A549 (cell line): ENCODE measurements around the gene NAA20. TPM values are rescaled to one million over a fixed set of nuclear protein-coding genes. Genes with fewer than 3 reads are reported as not detected.

Experiments used
- ATAC-seq, 2 experiments: fragments of 200-7000 bp in 1 of 2; fragments of >200 bp in 1 of 2; cut with Nextera tagmentation in 1 of 2; cut with Tn5 transposase in 1 of 2; 3 replicates each; pipeline versions ENCODE4 v1.8.0 to v1.9.1; 2018 to 2020; ENCODE audit warnings: mild to moderate bottlenecking in 1 of 2, moderate library complexity in 1 of 2
- CTCF ChIA-PET: fragments of 300-600 bp; sonication (Branson Sonifier 250); formaldehyde crosslinking; extraction: SDS; loops from one replicate; lab custom pipeline; 2021; ENCODE audit warnings: antibody characterized with exemption, inconsistent platforms; lab: Yijun Ruan, JAX
- POLR2A ChIA-PET: fragments of 350-600 bp; formaldehyde crosslinking; extraction: SDS; loops from one replicate; lab custom pipeline; 2021; ENCODE audit warnings: antibody characterized with exemption, inconsistent platforms; lab: Yijun Ruan, JAX
- DNase-seq, 2 experiments: peaks; one replicate each; pipeline versions ENCODE4 v3.0.0 to v3.0.0-alpha.2; 2011 to 2016; ENCODE audit warnings: low read depth in 1 of 2, low spot score in 1 of 2
- FAIRE-seq: peaks from 2 replicates; lab custom pipeline; 2011; peaks lifted over from hg19 to GRCh38; lab: Jason Lieb, UNC
- H3K27ac ChIP-seq, 2 experiments: fragments of >200 bp; sonication (Bioruptor Twin); formaldehyde crosslinking; 3 replicates each; pipeline ENCODE4 v1.5.1; 2016 to 2017
- H3K4me1 ChIP-seq: fragments of >200 bp; sonication (Bioruptor Twin); formaldehyde crosslinking; 3 replicates; pipeline ENCODE4 v1.6.1; 2016
- H3K4me2 ChIP-seq: fragments of >200 bp; sonication (Bioruptor Twin); formaldehyde crosslinking; 3 replicates; pipeline ENCODE4 v1.6.1; 2016
- H3K4me3 ChIP-seq: fragments of >200 bp; sonication (Bioruptor Twin); formaldehyde crosslinking; 3 replicates; pipeline ENCODE4 v1.5.1; 2016
- H3K9me3 ChIP-seq: fragments of >200 bp; sonication (Bioruptor Twin); formaldehyde crosslinking; 3 replicates; pipeline ENCODE4 v1.6.1; 2016
- ATOH8 ChIP-seq: fragments of 250-450 bp; sonication (Bioruptor Pico); IDR thresholded peaks from 2 replicates; pipeline ENCODE4 v1.5.0; 2020; ENCODE audit warnings: low read depth, mild to moderate bottlenecking, moderate library complexity
- BHLHE40 ChIP-seq: IDR thresholded peaks from 2 replicates; pipeline ENCODE4 v1.6.1; 2012; ENCODE audit warnings: low read depth, low read length, inconsistent platforms
- CBX2 ChIP-seq: fragments of 200-600 bp; sonication (generic); IDR thresholded peaks from 2 replicates; pipeline ENCODE4 v1.6.1; 2016; ENCODE audit warnings: low read depth, mild to moderate bottlenecking, borderline replicate concordance
- CBX8 ChIP-seq: fragments of 200-600 bp; sonication (generic); IDR thresholded peaks from 2 replicates; pipeline ENCODE4 v1.6.1; 2016
- CHD2 ChIP-seq: fragments of 150-350 bp; IDR thresholded peaks from 2 replicates; pipeline ENCODE4 v1.6.1; 2014; ENCODE audit warnings: low read length; ENCODE audit not compliant: partially characterized antibody
- EHF ChIP-seq: fragments of 250-450 bp; sonication (Bioruptor Pico); IDR thresholded peaks from 2 replicates; pipeline ENCODE4 v1.5.0; 2020; ENCODE audit warnings: mild to moderate bottlenecking
- ELK1 ChIP-seq: fragments of 150-350 bp; IDR thresholded peaks from 2 replicates; pipeline ENCODE4 v1.6.1; 2014; ENCODE audit warnings: low read depth, mild to moderate bottlenecking, low read length
- ESRRA ChIP-seq: fragments of 150-350 bp; IDR thresholded peaks from 2 replicates; pipeline ENCODE4 v1.6.1; 2014; ENCODE audit warnings: mild to moderate bottlenecking, low read length, borderline replicate concordance
- FOXS1 ChIP-seq: fragments of 250-450 bp; sonication (Bioruptor Pico); IDR thresholded peaks from 2 replicates; pipeline ENCODE4 v1.5.0; 2020; ENCODE audit warnings: mild to moderate bottlenecking, moderate library complexity
- HES2 ChIP-seq: fragments of >200 bp; sonication (Bioruptor Twin); formaldehyde crosslinking; IDR thresholded peaks from 2 replicates; pipeline ENCODE4 v1.6.1; 2016
- HMGXB4 ChIP-seq: fragments of 250-450 bp; sonication (Bioruptor Pico); IDR thresholded peaks from 2 replicates; pipeline ENCODE4 v1.5.0; 2021; ENCODE audit warnings: mild to moderate bottlenecking, moderate library complexity, borderline replicate concordance
- HOXB5 ChIP-seq: fragments of 250-450 bp; sonication (Bioruptor Pico); IDR thresholded peaks from 2 replicates; pipeline ENCODE4 v1.5.0; 2020; ENCODE audit warnings: mild to moderate bottlenecking, moderate library complexity
- JUNB ChIP-seq: fragments of >200 bp; sonication (Bioruptor Twin); formaldehyde crosslinking; IDR thresholded peaks from 2 replicates; pipeline ENCODE4 v1.6.1; 2016
- KDM5A ChIP-seq: fragments of 200-600 bp; sonication (generic); IDR thresholded peaks from 2 replicates; pipeline ENCODE4 v1.6.1; 2016; ENCODE audit warnings: antibody characterized with exemption, mild to moderate bottlenecking
- NPAS2 ChIP-seq: fragments of 250-450 bp; sonication (Bioruptor Pico); IDR thresholded peaks from 2 replicates; pipeline ENCODE4 v1.8.0; 2022; ENCODE audit warnings: mild to moderate bottlenecking, moderate library complexity, borderline replicate concordance
- NR3C1 ChIP-seq: fragments of >200 bp; sonication (Bioruptor Twin); formaldehyde crosslinking; IDR thresholded peaks from 3 replicates; pipeline ENCODE4 v1.6.1; 2017
- RAD21 ChIP-seq, 2 experiments: fragments of >200 bp in 1 of 2; sonication (Bioruptor Twin) in 1 of 2; formaldehyde crosslinking in 1 of 2; IDR thresholded peaks in 1 of 2; conservative IDR thresholded peaks in 1 of 2; 2 replicates in 1 of 2; 3 replicates in 1 of 2; pipeline ENCODE4 v1.6.1; 2012 to 2018; ENCODE audit warnings: inconsistent platforms in 1 of 2
- REST ChIP-seq: fragments of 200-600 bp; sonication (generic); IDR thresholded peaks from 2 replicates; pipeline ENCODE4 v1.6.1; 2016; ENCODE audit warnings: antibody characterized with exemption, mild to moderate bottlenecking, moderate library complexity
- RFX5 ChIP-seq: fragments of 450-650 bp; IDR thresholded peaks from 2 replicates; pipeline ENCODE4 v1.7.1; 2014; ENCODE audit warnings: antibody characterized with exemption, mild to moderate bottlenecking, moderate library complexity
- RNF2 ChIP-seq: fragments of 200-600 bp; sonication (generic); IDR thresholded peaks from 2 replicates; pipeline ENCODE4 v1.6.1; 2016; ENCODE audit warnings: low read depth, mild to moderate bottlenecking, antibody characterized with exemption, moderate library complexity, borderline replicate concordance
- SMC3 ChIP-seq: fragments of >200 bp; sonication (Bioruptor Twin); formaldehyde crosslinking; IDR thresholded peaks from 3 replicates; pipeline ENCODE4 v1.6.1; 2018; ENCODE audit warnings: inconsistent platforms
- SREBF2 ChIP-seq: fragments of 450-650 bp; IDR thresholded peaks from 2 replicates; pipeline ENCODE4 v1.6.1; 2014; ENCODE audit warnings: mild to moderate bottlenecking, moderate library complexity
- TP53 ChIP-seq: fragments of 250-450 bp; sonication (Bioruptor Pico); IDR thresholded peaks from 2 replicates; pipeline ENCODE4 v1.5.0; 2021; ENCODE audit warnings: mild to moderate bottlenecking, moderate library complexity
- ZC3H11A ChIP-seq: fragments of 450-650 bp; IDR thresholded peaks from 2 replicates; pipeline ENCODE4 v1.6.1; 2014; ENCODE audit warnings: antibody characterized with exemption, mild to moderate bottlenecking
- ZSCAN20 ChIP-seq: fragments of 250-450 bp; sonication (Bioruptor Pico); IDR thresholded peaks from 2 replicates; pipeline ENCODE4 v1.8.0; 2022; ENCODE audit warnings: mild to moderate bottlenecking, moderate library complexity
- WGBS: methylation state at CpG from one replicate; pipeline ENCODE4 v1.1.6; 2017; ENCODE audit errors: missing lambda C conversion rate; 5-methylcytosine and 5-hydroxymethylcytosine counted together
- polyA plus RNA-seq, 4 experiments: library from polyadenylated mRNA; depleted of rRNA in 3 of 4; stranded (reverse); fragments of >200 nt; fragmentation: RNase III in 1 of 4; extraction: RNeasy Plus Mini Kit Qiagen cat#74134 plus additional on column Dnase treatment in 1 of 4; gene quantifications; 2 replicates in 3 of 4; 3 replicates in 1 of 4; pipeline ENCODE4 v1.2.3, GENCODE V29; 2011 to 2017

The NAA20 gene
- polyA plus RNA-seq, 2 of the 4 experiments (the other 2 are of a cell fraction): 175 to 219 TPM

- TF ChIP-seq KDM5A (peak; percentile 86), RAD21 (conservative IDR thresholded peaks at IDR 0.05 in 1 of 2, IDR thresholded peaks at IDR 0.05 in 1 of 2) (peak; percentile 59 to 66), HMGXB4 (CRISPR knock-in tag) (0 out of 2 replicates have a peak, but pooled peaks have one; percentile 29), SREBF2 (no peak), CHD2 (no peak), ZSCAN20 (CRISPR knock-in tag) (no peak), CBX8 (no peak), ELK1 (no peak), FOXS1 (CRISPR knock-in tag) (no peak), SMC3 (peak; percentile 63), ZC3H11A (peak; percentile 13; the same call in 1 of the 2 replicates), HOXB5 (0 out of 2 replicates have a peak, but pooled peaks have one; percentile 47), REST (peak; percentile 29; the same call in 1 of the 2 replicates), CBX2 (no peak), NR3C1 (no peak), JUNB (no peak), BHLHE40 (no peak)
- TF ChIP-seq, all 56 proteins: peak for 17
Observed at GRCh38 chr20:20017001-20017843, at the start of gene NAA20 (continued).

- no peak overlapping the region for H3K27ac ChIP-seq
- FAIRE-seq: no peak
Observed at GRCh38 chr20:19967445-19967844, 49.7 kb upstream of the NAA20 start.

More at GRCh38 chr20:19967445-19967844, 49.7 kb upstream of the NAA20 start:
- DNase-seq (no peak), ATAC-seq (no peak)
- Histone ChIP-seq H3K4me1 (peaks cover 25% of the 10 kb centered on the region), H3K4me2 (no peak overlapping the region), H3K9me3 (no peaks in the 10 kb centered on the region), H3K4me3 (no peak overlapping the region)
- POLR2A ChIA-PET: no interaction called here
- TF ChIP-seq EHF (CRISPR knock-in tag) (no peak), RFX5 (no peak), NPAS2 (no peak), ATOH8 (CRISPR knock-in tag) (no peak), ESRRA (no peak), HES2 (no peak), SREBF2 (no peak), TP53 (CRISPR knock-in tag) (no peak), NR3C1 (no peak), JUNB (no peak), RNF2 (no peak)
- 90% methylated on average over 5 of the region's 5 CpGs for WGBS
- CTCF ChIA-PET: interaction anchor here (0.9 to 2.5 kb wide), 3 partner anchors 17 to 275 kb away, joined by 3 to 7 read pairs (median 3); no protein-coding TSS in a partner anchor
